Heart left ventricle (tissue), 16 donors: ENCODE results near the gene HDAC4. TPM values are rescaled to one million over a fixed set of nuclear protein-coding genes. Genes with fewer than 3 reads are reported as not detected.
A peak's percentile ranks its signal among the peaks of the same experiment; 100 is the strongest.

Source experiments
- ATAC-seq, 4 donors: fragments of 200-7000 bp; cut with Tn5 transposase; one replicate each; pipeline ENCODE4 v1.9.1; 2020 to 2022; ENCODE audit warnings: moderate library complexity in 4 of 4, mild to moderate bottlenecking in 3 of 4, moderate number of reproducible peaks in 1 of 4
- DNase-seq, 5 donors: peaks; one replicate each; pipeline ENCODE4 v3.0.0-alpha.2; 2020
- H3K27ac ChIP-seq, 12 donors: fragments of 200-600 bp; sonication (generic) in 4 of 12; one replicate each; pipeline versions ENCODE4 v1.5.0 to v1.8.0; 2016 to 2022; ENCODE audit warnings: mild to moderate bottlenecking in 2 of 12
- H3K27me3 ChIP-seq, 9 donors: fragments of 200-600 bp; sonication (generic) in 2 of 9; one replicate each; pipeline versions ENCODE4 v1.5.1 to v1.8.0; 2016 to 2022; ENCODE audit warnings: mild to moderate bottlenecking in 3 of 9
- H3K36me3 ChIP-seq, 9 donors: fragments of 200-600 bp; sonication (generic) in 2 of 9; one replicate each; pipeline versions ENCODE4 v1.5.0 to v1.8.0; 2018 to 2022; ENCODE audit warnings: mild to moderate bottlenecking in 2 of 9
- H3K4me1 ChIP-seq, 12 donors: fragments of 200-600 bp; sonication (generic) in 4 of 12; one replicate each; pipeline versions ENCODE4 v1.5.0 to v1.8.0; 2016 to 2022; ENCODE audit warnings: mild to moderate bottlenecking in 3 of 12
- H3K4me3 ChIP-seq, 12 donors: fragments of 200-600 bp; sonication (generic) in 4 of 12; one replicate each; pipeline versions ENCODE4 v1.5.0 to v1.8.0; 2017 to 2022; ENCODE audit warnings: mild to moderate bottlenecking in 9 of 12, moderate library complexity in 4 of 12
- H3K9me3 ChIP-seq, 12 donors: fragments of 200-600 bp; sonication (generic) in 4 of 12; one replicate each; pipeline versions ENCODE4 v1.5.0 to v1.8.0; 2016 to 2022; ENCODE audit warnings: mild to moderate bottlenecking in 1 of 12
- CTCF ChIP-seq, 12 donors: fragments of 200-600 bp; sonication (generic) in 4 of 12; IDR thresholded peaks; one replicate each; pipeline versions ENCODE4 v1.5.0 to v1.8.0; 2018 to 2022; ENCODE audit warnings: antibody characterized with exemption in 12 of 12, mild to moderate bottlenecking in 5 of 12
- POLR2A ChIP-seq, 2 donors: fragments of 450-650 bp; IDR thresholded peaks; one replicate each; pipeline ENCODE4 v1.6.1; 2017; ENCODE audit warnings: antibody characterized with exemption in 2 of 2, mild to moderate bottlenecking in 2 of 2, moderate library complexity in 2 of 2
- WGBS, 4 donors: extraction: QIAGEN DNeasy Blood & Tissue Kit in 2 of 4; methylation state at CpG; one replicate each; pipeline versions ENCODE4 v1.1.5 to v1.1.7; 2013 to 2018; 5-methylcytosine and 5-hydroxymethylcytosine counted together
- intact Hi-C, 10 donors: fragments of 100-400 bp; cut with DNase I; formaldehyde crosslinking; loops; one replicate each; pipeline versions ENCODE4 v1.11.1 to v1.14.2; 2022
- polyA plus RNA-seq, 2 donors: library from polyadenylated mRNA; stranded (reverse); fragments of 200-250 nt; gene quantifications; one replicate each; pipeline ENCODE4 v1.2.3, GENCODE V29; 2013
- total RNA-seq, 9 donors: library from RNA; depleted of rRNA in 2 of 9; stranded (reverse); fragments of >200 nt in 2 of 9; fragmentation: NEBNext Ultra II Directional in 3 of 9; extraction: Animal tissue kit (Norgen Biotek cat#: 25700) in 3 of 9; gene quantifications; one replicate each; pipeline versions ENCODE4 v1.1.0 to v1.2.4, GENCODE V29; 2016 to 2023
- donor health status: ischemic (EF 13 %, LVEDD 7.1; RV severe dilation, severe dysfunction).
- donor health status: healthy with polysubstance abuse.
- donor health status: DM: no; HTN: yes; CAD: no.
- donor health status: DM: no; HTN: no; CAD: no.
- donor health status: ischemic (EF 25% LVEDD 6.9; RV normal size, moderate dysfunction).
- donor health status: ischemic (EF 25% LVEDD 5.7; RV mildly dilated, moderate dysfunction).
- donor health status: healthy.
- donor health status: DM: yes; HTN: yes; CAD: no.
- donor health status: ischemic (EF 35%, LVEDD 5.7; RV mildly dilated, moderate dysfunction).
- donor health status: nonischemic (EF 11% LVEDD 7.7; RV severe dilation, severe dysfunction).
- donor health status: DM: yes; HTN: yes; CAD: no.
- donor health status: PGD.
- donor health status: ischemic (EF 29% LVEDD 5.4; RV normal size, mild dysfunction).
- donor health status: nonischemic (EF 23%, LVEDD 6.1; RV moderate dilation, normal function).

Gene HDAC4
- total and polyA plus RNA-seq, 11 donors: 13.9 to 37.6 (median 27.5) TPM

- DNase-seq (peak in 1 of 5 donors; percentile 55), ATAC-seq (no peak)
- intact Hi-C loops: no loop called here
- Histone ChIP-seq H3K4me1 (no peaks in the 10 kb centered on the region), H3K27me3 (no peaks in the 10 kb centered on the region), H3K9me3 (no peaks in the 10 kb centered on the region), H3K27ac (no peak overlapping the region), H3K4me3 (no peak overlapping the region), H3K36me3 (peaks cover 0 to 77% (median 62%) of the 10 kb centered on the region in 9 donors)
- TF ChIP-seq CTCF (IDR thresholded peaks at IDR 0.05) (no peak), POLR2A (IDR thresholded peaks at IDR 0.05) (no peak)
- WGBS, 4 donors: 92 to 95% (median 94%) methylated on average over 24 of the region's 24 CpGs
These were observed 334.2 kb downstream of the HDAC4 start for GRCh38 chr2:239066597-239066996.

DNA sequence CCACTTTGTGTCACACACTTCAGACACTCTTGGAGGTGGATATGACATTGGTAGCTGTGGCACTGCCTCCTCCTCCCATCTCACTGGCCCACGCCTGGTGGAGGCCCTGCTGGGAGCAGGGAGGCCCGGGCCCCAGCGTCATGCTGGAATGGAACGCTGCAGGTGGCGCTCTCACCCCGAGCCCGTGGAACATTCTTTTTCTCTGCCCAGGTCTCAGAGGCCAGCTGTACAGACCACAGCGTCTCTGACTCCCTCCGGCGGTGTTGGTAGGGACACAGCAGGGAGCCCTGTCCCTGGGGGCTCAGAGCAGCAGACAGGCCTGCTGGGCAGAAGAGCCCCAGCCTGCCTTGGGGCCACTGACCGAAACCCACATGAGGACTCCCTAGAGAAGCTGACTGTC, 334.9 kb downstream of the HDAC4 start:
- Histone ChIP-seq H3K4me3 (no peak overlapping the region), H3K4me1 (no peaks in the 10 kb centered on the region), H3K27me3 (no peaks in the 10 kb centered on the region), H3K27ac (no peak overlapping the region), H3K9me3 (no peaks in the 10 kb centered on the region), H3K36me3 (peaks cover 0 to 74% (median 60%) of the 10 kb centered on the region in 9 donors)
- TF ChIP-seq POLR2A (IDR thresholded peaks at IDR 0.05): no peak
- no peak for TF ChIP-seq CTCF (IDR thresholded peaks at IDR 0.05)
- WGBS, 4 donors: 93 to 97% (median 95%) methylated on average over 11 of the region's 11 CpGs
- intact Hi-C loops: no loop called here
- DNase-seq (no peak), ATAC-seq (no peak)

- DNase-seq: no peak
- intact Hi-C loops: no loop called here
- Histone ChIP-seq H3K27me3 (no peaks in the 10 kb centered on the region), H3K27ac (no peak overlapping the region), H3K4me1 (no peaks in the 10 kb centered on the region), H3K9me3 (no peaks in the 10 kb centered on the region), H3K36me3 (peaks cover 0 to 71% (median 57%) of the 10 kb centered on the region in 9 donors), H3K4me3 (no peak overlapping the region)
- WGBS, 4 donors: 92 to 94% (median 93%) methylated on average over 11 of the region's 11 CpGs
- ATAC-seq: no peak
- no peak for TF ChIP-seq POLR2A (IDR thresholded peaks at IDR 0.05)
- TF ChIP-seq CTCF (IDR thresholded peaks at IDR 0.05): no peak
These were observed 335.3 kb downstream of the HDAC4 start for GRCh38 chr2:239065537-239065936.

- intact Hi-C loops: no loop called here
- Histone ChIP-seq H3K4me1 (no peaks in the 10 kb centered on the region), H3K36me3 (peaks cover 0 to 74% (median 57%) of the 10 kb centered on the region in 9 donors), H3K4me3 (no peak overlapping the region), H3K9me3 (no peaks in the 10 kb centered on the region), H3K27me3 (no peaks in the 10 kb centered on the region), H3K27ac (no peak overlapping the region)
- ATAC-seq: no peak
- TF ChIP-seq CTCF (IDR thresholded peaks at IDR 0.05): no peak
- TF ChIP-seq POLR2A (IDR thresholded peaks at IDR 0.05): no peak
- WGBS, 4 donors: 78 to 97% (median 95%) methylated on average over 5 to 21 of the region's 21 CpGs
- no peak for DNase-seq
These were observed 335.9 kb downstream of the HDAC4 start for GRCh38 chr2:239064891-239065290.
